HG03565 (cell line): ENCODE results near the gene HTRA1.

ENCODE experiments used
- ATAC-seq: cut with Tn5 transposase; IDR thresholded peaks from one replicate; pipeline ENCODE4 v1.9.1; 2021; ENCODE audit warnings: mild to moderate bottlenecking, moderate library complexity; ENCODE audit not compliant: unreplicated experiment

HTRA1 gene

GRCh38 chr10:122493761-122494160 lies 32.4 kb downstream of the HTRA1 start:
- no peak for ATAC-seq

DNA sequence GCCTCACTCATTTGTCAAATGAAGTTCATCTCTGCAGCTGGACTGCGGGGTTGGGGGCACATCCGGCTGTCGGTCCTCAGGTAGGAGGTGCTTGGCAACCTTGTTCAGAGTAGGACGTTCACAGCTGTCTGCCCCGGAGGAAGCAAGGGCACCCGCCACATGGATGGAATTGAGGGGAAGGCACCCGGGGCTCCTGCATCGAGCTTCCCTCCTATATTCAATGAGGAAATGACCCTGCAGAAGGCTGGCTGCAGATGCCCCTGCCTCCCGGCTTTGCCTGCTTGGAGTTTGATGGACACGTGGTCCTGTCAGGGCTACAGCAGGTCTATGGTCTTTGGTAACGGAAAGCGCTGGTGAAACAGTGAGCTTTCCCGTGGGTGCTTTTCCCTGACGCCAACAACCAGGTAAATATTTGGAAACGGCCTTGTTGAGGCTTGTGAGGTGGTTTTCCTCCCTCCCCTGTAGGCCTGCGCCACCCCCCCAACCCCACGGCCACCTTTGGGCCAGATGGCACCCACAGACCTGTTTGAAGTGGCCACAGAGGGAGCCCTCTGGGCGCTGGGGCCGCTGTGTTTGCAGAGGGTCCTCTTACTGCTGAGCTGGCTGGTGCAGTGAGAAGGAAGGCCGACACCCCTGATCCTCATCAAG lies 32.9 kb downstream of the HTRA1 start:
- ATAC-seq: no peak

- ATAC-seq: no peak
Measured at GRCh38 chr10:122494833-122495232, 33.5 kb downstream of the HTRA1 start.

DNA sequence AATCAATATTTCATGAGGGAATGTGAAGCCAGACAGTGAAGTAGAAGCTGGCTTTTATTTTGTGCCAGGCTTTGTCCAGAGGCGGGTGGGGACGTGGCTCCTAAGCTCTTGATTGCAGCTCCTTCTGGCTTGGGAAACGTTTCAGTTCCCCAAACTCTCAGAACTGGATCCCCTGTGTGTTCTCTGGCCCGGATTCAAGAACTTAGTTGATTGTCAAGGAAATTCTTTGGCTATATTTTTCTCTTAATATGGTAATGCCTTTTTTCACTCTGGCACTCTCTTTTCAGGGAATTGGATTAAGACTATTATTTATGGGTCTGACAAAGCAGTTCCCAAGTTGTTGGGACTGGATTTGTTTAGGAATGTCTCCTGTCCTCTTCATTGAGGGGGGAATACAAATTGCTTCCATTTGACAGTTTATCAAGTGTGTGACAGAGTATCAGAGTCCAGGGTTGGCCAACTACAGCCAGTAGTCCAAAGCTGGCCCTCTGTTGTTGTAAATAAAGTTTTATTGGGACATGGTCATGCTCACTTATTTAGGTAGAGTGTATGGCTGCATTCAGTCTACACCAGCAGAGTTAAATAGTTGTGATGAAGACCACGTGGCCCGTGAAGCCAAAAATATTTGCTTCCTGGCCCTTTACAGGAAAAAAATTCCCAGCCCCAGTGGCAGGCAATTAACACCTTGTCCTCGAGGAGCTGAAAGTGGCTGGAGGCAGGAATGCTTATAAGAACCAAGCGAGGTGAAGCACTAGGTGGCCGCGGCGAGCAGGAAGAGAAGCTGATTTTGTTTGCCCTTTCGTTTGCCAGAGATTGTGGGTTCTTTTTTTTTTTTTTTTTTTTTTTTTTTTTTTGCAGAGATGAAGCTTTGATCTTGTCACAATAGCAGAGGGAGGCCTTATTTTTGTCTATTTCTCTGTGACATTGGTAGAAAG lies 34.3 kb downstream of the HTRA1 start:
- ATAC-seq: no peak

DNA sequence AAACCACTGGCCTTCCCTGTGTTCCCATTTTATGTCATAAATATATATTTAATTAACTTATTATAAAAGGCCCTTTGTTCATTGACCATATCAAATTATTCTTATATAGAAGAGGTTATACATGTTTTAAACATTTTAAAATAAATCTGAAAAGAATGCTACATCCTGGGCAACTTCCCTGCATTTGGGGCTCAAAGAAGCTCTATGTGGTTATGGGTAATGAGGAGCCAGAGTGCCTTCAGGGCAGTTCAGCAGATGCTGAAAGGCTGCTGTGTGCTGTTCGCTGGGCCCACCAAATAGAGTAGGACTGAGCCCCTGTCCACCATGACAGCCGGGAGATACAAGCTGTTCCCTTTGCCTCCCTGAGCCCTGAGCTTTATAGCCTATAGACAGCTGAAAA lies 35.9 kb downstream of the HTRA1 start:
- no peak for ATAC-seq

DNA sequence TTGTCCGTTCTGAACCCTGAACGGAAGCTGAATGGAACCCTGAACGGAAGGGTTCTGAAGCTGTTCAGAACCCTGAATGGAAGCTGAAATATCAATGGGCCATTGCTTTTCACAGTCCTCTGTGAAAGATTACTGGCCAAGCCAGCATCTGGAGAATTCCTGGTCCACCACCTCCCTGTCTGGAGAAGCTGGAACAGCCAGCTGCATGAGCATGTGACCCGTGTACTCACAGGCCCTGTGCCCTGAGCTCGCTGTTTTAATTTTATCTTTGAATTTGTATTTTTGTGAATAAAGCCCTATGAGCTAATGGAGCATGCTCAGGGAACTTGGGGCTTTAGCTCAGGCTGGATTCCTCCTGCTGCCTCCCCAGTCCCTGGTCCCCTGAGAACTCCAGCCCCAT lies 37.2 kb downstream of the HTRA1 start:
- no peak for ATAC-seq

DNA sequence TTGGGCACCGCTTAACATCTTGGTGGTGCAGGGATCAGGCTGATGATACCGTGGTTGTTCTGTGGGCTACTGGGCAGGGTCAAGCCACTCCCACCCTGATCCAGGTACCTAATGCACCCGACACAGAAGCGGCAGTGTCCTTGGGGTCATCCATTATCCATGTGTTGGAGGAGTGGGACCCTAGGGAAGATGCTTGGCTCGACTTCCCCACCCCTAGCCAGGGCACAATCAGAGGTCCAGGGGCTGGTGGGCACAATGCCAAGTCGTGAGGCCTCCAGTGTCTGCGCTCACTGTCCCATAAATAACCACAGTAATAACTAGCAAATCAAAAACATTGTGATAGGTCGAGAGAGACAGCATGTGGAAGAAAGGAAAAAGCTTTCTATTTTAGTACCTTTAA lies 37.7 kb downstream of the HTRA1 start:
- ATAC-seq: no peak

DNA sequence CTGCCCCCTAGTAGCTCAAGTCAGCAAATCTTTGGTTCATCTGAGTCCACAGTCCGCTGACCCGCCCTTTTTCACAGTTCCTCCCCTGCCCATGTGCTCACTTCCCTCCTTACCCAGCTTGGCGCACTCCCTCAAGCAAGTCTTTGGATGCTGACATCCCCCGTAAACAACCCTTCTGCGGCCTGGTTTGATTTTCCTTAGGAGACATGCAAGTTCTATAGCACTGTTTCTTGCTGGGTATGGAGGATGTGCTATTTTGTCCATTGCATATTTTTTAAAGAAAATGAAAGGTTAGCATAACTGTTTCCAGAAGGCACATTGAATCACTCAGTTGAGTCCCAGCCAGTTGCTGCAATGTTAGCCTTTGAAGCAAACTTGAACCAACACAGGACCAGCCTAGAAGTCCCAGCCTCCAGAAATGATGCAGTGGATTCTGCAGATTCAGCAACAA lies 38.2 kb downstream of the HTRA1 start:
- no peak for ATAC-seq

- ATAC-seq: no peak
Measured at GRCh38 chr10:122500194-122500593, 38.8 kb downstream of the HTRA1 start.

DNA sequence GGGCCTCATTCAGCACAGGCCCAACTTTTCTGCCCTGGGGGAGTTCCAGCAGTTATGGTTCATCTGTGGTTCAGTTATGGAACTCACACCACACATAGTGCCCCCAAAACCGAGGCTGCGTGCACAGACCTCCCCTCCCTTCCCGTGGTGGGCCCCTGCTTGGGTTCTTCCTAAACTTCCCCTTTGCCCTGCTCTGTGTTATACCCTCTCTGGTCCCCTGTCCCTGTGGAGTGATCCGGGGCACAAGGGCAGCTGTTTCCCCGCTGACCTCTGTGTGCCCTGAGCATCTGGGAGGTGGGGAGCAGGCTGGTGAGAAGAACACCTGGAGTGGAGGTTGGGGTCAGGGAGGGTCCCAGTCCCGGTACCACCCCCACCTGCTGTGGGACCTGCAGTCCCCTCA lies 39.4 kb downstream of the HTRA1 start:
- no peak for ATAC-seq

DNA sequence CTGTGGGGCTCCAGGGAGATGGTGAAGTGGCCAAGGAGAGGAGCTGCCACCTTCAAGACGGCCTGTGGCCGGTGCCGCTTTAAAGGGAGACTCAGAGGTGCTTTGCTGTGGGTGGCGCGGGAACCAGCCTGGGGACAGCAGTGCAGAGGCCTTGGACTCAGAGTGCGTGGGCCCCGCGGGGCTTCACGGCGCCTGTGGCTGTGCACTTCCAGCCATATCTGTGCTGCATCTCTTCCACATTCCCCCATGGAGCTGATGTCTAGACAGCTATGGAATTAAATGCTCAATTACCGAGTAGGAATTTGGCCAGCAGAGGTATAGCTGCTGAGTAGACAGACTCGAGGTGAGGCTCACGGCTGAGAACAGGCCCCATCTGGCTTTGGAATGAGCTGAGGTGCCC lies 41.7 kb downstream of the HTRA1 start:
- no peak for ATAC-seq

DNA sequence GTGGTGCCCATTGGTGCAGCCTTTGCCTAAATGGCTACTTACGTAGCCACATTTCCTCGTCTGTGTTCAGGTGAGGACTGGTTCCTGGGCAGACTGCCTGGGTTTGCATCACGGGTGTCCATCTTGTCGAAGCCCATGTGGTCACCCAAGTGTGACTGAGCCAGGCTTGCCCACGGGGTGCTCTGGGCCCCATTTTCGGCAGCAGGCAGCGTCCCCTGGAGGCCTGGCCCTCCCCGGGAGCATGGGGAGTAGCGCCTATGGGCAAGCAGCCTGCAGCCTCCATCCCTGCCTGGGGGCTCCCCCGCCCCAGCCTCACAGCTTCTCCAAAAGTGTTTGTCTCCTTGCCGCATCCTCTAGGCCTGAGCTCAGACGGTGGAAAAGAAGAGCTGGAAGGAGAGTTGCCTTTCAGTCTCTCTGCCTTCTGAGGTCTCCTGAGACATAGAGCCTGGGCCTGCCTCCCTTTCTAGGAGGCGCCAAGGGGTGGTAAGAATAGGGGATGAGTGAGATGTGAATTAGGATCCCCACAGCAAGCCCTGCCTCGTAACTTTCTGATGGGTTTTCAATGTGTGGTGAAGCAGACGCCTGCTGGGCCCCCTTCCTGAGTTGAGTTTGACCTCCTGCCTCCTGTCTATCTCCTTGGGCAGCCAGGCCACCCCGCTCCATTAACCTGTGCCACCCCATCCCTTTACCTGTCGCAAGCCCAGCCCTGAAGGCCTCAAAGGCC lies 42.7 kb downstream of the HTRA1 start:
- ATAC-seq: no peak

DNA sequence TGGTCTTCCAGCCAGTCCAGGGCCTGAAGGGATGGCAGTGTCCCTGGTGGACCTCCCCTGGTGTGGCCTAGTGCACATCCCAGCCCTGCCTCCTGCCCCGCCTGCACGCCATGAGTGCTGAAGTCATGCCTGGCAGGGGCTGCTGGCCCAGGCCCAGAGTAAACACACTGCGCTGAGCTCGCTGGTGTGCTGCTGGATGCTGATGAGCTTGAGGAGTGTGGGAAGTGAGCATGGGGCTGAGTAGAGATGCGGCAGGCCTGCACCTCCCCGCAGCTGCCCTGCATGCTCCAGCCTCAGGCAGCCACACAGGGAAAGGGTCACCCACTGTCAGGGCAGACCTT lies 43.2 kb downstream of the HTRA1 start:
- no peak for ATAC-seq

DNA sequence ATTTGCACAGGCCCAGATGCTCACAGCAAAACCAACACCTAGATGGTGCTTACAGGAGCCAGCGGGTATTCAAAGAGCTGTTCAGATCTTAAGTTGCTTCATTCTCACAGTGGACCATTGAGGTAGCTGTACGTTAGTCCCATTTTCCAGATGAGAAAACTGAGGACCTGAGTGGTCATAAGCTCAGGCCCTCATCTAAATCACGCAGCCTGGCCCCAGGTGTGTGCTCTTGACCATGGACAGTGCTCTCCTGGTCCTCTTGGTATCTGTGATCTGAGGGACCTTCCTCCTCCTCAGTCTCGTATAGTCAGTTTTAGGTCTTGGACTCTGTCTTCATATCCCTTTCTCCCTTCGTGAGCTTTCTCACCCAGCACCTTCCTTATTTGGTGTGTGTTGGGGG lies 43.7 kb downstream of the HTRA1 start:
- ATAC-seq: no peak

DNA sequence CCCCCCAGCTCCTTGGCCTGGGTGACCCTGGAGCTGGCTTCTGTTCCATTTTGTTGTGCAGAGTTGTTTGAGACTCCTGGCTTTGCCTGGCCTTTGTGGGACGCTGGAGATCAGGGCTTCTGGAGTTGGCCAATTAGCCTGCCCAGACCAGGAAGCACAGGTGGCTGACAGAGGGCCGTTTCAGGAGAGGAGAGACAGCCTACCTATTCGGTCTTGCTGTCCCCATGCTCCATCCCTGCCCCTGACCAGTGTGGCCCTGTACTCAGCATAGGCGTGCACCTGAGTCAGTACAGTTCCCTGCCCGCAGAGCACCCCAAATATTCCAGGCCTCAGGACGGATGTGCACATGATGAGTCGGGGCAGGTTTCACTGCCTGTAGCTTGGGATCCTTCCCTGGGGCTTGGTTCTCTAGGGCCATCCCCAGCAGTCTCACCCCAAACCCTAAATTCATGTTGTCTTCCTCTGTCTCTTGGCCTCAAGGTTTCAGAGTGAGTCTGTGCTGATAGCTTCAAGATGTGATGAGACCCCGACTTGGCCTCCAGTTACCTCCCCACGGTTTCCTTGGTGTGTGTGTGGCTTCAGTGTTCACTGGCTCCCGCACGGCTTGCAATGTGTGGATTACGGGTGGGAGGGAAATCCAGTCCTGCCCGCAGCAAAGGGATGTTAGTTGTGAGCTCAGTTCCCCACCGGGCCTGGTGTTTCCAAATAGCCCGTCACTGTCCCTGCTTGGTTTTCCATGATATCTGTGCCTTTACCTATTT lies 44.7 kb downstream of the HTRA1 start:
- ATAC-seq: no peak

DNA sequence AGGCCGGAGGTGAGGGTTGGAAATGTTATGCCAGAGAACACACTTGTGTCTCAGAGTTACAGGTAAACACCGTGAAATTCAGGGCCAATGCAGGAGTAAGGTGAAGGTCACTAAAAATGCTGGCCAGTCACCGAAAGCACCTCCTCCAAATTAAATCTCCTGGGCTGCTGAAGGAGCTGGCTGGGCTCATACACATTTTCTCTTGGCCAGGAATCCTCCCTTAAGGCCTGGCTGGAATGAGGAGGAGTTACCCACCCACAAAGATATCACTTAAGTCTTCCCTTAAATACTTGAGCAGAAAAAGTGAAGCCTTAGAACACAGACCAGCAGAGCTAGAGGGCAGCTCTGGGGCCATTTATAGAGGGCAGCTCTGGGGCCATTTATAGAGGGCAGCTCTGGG lies 46.3 kb downstream of the HTRA1 start:
- no peak for ATAC-seq

- ATAC-seq: no peak
Measured at GRCh38 chr10:122508021-122508420, 46.7 kb downstream of the HTRA1 start.

- no peak for ATAC-seq
Measured at GRCh38 chr10:122509323-122509722, 48.0 kb downstream of the HTRA1 start.

- no peak for ATAC-seq
Measured at GRCh38 chr10:122510326-122510725, 49.0 kb downstream of the HTRA1 start.

GRCh38 chr10:122510736-122511135 lies 49.4 kb downstream of the HTRA1 start:
- ATAC-seq: no peak

DNA sequence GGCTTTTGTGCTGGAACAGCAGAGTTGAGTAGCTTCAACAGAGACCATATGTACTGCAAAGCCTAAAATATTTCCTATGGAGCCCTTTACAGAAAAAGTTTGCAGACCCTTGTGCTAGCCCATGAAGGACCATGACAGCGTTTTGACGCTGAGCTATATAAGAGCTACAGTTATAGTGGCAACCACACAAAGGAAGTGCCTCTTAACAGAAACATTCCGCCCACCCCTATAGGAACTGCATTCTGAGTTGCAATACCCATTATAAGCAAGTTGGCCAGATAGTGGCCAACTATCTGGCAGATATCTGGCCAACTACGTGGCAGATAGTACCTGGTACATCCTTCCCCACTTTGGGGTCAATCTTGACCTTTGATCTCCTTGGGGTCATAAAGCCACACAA lies 51.7 kb downstream of the HTRA1 start:
- ATAC-seq: no peak
